ENCODE results near the gene LAMB1.
"Not testable (repeated sequence)": the region's sequence is repeated elsewhere in the genome, so short reads cannot be mapped to it uniquely, and the experiment has no call there.

Gene LAMB1

DNA sequence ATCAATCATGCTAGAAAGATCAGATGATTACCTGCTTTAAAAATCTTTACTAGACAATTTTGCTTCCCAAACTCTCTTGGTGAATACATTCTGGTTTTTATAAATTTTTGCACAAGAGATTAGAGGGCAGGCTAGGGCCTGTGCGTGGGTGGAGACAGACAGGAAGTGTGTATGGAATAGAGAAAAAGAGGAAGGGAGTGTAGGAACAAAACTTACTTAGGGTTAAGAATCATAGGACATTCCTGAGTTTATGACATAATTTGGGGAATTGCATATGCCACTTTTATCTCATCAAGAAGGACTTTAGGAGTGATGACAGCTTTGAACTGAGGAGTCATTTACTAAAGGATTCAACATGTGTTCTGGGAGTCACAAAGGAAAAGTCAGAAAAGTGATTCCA lies 31.3 kb downstream of the LAMB1 start:
- no peak for DNase-seq (ENCODE audit: low spot score)

DNA sequence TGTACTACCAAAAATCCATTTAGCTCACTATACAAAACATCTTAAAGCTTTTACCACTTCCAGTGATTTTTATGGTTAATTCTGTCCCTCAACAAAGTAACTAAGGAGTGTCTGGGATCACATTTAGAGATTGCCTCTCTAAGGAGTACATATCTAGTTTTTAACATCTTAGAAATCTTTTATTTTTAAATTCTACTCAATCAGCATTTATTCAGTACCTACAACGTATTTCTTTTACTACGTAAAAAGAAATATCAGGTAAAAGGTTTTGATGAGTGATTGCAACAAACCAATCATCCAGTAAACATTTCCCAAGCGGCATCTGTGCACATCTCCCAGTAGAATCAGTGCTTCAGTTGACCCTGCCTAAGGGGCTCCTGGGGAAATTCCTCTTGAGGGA lies 31.9 kb downstream of the LAMB1 start:
- no peak for DNase-seq (ENCODE audit: low spot score)

DNA sequence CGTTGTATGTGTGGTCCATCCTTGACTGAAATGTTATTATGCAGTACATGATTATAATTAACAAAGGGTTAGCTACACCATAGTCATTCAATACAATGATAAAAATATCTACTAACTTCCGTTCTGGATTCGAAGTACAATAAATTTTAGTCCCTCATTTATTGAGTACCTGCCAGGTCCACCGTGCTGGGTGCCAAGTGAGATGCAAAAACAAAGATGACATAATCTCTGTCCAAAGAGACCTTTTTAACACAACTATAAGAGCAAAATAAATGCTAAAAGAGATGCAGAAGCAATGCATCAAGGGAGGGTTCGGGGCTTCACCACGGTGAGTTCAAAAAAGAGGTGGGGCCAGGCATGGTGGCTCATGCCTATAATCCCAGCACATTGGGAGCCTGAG lies 33.1 kb downstream of the LAMB1 start:
- no peak for DNase-seq (ENCODE audit: low spot score)

DNA sequence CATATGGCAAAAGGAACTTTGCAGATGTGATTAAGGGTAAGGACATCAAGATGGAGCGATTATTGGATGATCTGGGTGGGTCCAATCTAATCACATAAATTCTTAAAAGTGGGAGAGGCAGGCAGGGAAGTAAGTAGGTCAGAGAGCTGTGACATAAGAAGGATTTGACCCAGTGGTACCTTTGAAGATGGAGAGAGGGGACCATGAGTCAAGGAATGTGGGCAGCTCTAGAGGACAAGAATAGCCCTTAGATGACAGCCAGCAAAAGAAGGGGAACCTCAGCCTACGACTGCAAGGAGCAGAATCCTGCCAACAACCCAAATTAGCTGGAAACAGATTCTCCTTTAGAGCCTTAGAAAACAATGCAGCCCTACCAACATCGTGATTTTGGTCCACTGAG lies 34.5 kb downstream of the LAMB1 start:
- no peak for DNase-seq (ENCODE audit: low spot score)

DNA sequence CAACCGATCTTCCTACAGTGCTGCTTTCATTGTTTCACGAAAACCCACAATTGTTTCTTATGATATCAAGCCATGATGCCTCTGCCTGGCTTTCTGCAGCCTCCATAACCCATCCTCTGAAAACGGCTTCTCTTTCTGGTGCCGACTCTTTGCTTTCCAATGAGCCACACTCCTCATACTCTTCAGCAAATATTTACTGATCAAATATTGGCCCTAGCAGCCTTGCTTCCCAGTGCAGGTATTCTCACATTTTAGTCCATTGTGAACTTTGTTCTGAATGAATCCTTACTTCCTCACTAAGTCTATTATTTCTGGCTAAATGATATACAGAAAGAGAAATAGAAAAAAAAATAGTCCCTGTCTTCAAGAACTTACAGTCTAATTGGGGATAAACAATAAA lies 35.5 kb downstream of the LAMB1 start:
- no peak for DNase-seq (ENCODE audit: low spot score)

DNA sequence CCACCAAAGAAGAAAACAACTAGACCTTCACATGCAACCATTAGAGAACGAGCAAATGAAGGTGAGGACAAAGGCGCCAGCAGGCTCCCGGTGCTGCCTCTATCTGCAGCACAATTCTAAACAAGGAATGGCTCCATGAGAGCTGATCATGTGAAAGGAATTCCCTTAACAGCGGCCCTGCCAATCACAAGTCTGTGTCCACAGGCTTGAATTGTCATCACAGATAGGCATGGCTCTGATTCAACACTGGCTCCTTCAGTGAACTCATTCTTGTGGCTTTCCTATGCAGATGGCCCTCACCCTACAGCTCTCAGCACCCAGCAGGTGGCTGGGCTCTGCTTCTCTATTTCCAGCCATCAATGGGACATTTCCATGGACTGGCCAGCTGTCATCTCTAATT lies 36.2 kb downstream of the LAMB1 start:
- no peak for DNase-seq (ENCODE audit: low spot score)

DNA sequence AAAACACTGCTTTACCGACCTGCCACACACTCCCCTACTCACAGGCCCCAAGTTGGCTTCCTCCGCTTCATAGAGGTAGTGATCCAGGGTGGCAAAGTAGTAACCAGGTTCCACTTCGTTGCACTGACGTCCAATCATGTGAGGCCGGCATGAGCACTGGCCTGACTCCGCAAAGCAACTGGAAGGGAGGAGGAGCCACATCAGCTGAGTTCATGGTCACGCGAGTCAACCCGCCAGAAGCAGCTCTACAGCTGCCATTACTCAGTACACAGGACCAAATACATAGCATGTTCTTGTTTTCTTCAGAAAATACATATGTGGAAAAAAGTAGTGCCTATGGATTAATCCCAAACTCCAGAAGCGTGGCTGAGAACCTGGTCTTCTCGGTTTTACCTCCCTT lies 38.5 kb downstream of the LAMB1 start:
- no peak for DNase-seq (ENCODE audit: low spot score)

DNA sequence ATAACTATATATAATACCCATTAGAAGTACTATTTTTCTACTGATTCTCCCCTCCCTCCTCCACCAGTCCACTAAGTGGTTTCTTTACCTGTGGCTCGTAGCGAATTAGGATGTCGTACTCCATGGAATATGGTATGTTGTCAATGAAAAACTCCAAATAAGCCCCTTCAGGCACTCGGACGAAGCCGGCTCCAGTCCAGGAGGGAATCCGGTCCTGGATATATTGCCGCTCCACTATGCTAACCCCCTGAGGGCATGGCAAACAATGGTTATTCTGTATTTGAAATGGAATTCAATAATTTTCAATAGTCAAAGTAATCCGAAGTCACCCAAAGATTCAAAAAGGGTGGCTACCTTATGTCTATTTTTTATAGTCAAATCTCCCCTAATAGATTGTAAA lies 40.1 kb downstream of the LAMB1 start:
- DNase-seq (ENCODE audit: low spot score), result no peak

DNA sequence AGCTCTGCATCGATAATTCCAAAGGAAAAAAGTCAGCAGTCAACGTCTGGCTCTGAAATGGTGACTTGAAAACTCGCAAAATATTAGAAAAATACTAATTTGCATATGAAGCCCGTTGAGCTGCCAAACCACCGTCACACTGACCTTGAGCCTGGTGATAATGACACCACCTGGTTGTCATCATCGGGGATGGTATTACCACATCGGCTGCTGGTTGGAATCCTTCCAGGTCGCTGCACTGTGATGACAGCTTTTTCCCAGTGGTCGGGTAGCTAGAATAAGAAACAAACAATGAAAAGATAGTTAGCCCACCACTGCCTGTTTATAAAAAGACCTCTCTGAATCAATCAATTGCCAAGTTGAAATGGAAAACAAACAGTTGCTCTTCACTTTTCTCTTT lies 41.6 kb downstream of the LAMB1 start:
- DNase-seq (ENCODE audit: low spot score), result no peak

DNA sequence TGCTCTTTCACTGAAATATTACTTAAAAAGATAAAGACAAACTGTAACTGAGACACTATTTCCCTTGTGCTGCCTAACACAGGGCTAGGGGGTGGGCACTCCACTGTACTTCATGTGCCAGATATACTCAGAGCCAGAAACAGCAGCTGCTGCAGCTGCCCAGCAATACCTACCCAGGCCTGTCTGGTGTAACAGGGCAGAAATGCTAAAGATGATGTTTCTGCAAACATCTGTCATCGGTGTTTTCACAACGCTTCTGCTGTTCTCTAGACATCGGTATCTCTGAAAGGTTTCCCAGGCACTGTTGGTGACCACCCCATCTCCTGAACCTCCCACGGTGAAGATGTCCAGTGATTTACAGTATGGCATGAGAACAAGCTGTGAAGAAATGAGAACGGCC lies 42.7 kb downstream of the LAMB1 start:
- no peak for DNase-seq (ENCODE audit: low spot score)

DNA sequence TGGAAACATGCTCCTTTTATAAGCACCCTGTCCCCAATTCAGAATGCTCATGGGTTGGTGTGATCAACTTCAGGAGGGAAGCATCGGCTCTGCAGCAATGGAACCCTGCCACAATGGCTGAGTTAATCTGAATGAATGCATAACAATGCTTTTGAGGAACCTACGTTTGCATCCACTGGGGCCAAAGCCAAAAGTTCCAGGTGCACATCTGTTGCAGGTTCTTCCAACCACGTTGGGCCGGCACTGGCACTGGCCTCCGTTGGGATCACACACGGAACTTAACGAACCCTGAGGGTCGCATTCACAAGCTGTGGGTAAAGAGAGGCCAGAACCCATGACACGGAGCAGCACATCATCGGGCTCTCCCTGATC lies 43.4 kb downstream of the LAMB1 start:
- no peak for DNase-seq (ENCODE audit: low spot score)

DNA sequence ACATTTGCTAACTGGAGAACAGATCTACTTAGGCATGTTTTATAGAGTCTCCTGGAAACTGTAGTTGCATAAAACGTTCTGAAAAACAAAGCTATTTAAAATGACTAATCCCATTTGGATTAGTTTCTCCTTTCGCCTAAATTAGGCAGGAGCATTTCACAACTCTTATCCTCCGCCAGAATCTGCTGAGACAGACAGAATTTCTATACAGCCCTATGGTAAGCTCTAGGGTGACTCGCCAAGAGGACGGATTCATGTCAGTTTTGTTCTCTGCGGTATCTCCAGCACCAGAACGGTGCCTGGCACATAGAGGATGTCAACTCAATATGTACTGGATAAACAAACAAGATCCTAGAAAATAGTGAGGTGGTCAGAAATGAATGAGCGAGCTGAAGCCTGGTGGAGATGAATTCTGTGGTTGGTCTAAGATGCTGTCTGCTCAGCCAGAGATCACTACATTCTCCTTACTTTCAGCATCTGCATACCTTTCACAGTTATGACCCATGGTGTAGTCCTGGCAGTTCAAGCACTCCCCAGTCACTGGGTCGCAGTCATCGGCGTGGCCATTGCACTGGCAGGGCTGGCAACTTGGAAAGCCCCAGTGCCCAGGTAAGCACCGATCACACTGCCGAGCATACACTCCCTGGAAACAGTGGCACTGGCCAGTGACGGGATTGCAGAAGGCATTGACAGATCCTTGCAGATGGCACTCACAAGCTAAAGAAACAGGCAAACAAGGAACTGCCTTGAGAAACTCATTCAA lies 44.0 kb downstream of the LAMB1 start:
- DNase-seq (ENCODE audit: low spot score), result no peak

DNA sequence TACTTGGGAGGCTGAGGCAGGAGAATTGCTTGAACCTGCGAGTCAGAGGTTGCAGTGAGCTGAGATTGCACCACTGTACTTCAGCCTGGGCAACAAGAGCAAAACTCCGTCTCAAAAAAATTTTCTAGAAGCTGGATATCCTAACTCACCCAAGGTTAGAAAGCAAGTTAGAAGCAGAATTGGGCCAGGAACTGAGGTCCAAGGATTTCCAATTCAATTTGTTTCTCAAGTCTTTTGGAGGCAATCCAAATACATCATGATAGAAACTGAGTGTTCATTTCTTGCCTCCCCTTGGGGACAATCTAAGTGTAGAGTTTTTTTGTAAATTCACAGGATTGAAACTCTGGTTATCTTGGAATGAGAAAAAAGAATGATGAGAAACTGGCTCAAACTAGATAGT lies 45.5 kb downstream of the LAMB1 start:
- no peak for DNase-seq (ENCODE audit: low spot score)

DNA sequence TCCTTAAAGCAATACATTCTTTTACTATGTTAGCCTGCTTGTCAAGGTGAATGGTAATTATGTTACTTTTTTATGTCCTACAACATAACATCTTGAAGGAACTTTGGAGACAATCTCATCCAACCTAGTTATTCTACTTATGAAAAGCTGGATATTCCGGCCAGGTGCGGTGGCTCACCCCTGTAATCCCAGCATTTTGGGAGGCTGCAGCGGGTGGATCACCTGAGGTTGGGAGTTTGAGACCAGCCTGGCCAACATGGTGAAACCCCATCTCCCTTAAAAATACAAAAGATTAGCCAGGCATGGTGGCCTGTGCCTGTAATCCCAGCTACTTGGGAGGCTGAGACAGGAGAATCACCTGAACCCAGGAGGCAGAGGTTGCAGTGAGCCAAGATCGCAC lies 46.0 kb downstream of the LAMB1 start:
- DNase-seq (ENCODE audit: low spot score), result not testable (repeated sequence)

DNA sequence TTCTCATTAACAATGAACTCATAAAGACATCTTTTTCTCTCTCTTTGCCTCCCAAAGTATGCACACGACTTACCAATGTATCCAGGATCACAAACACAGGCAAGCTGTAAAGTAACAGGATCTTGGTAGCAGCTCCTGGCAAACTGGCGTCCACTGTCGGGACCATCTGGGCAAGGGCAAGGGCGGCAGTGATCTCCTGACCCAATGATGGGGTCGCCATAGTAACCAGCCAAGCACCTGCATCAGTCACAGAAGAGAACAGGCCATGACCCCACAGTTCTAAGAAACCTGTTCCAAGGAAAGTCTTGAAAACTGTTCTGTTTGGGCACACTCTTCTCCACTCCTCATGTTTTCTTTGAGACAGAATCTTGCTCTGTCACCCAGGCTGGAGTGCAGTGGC lies 47.6 kb downstream of the LAMB1 start:
- no peak for DNase-seq (ENCODE audit: low spot score)

DNA sequence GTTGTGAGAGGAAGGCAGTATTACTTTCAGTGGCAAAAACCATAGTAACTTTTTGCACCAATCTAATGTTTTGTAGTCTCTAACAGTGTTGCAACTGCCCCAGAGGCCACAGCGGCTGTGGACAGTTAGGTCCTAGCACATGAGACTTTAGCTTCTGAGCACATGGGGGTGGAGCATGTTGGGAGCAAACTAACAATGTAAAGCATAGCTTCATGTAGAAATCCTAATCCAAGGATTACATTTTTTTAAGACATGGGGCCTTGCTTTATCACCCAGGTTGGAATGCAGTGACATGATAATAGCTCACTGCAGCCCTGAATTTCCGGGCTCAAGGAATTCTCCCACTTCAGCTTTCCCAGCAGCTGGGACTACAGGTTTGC lies 49.0 kb downstream of the LAMB1 start:
- DNase-seq (ENCODE audit: low spot score), result no peak

DNA sequence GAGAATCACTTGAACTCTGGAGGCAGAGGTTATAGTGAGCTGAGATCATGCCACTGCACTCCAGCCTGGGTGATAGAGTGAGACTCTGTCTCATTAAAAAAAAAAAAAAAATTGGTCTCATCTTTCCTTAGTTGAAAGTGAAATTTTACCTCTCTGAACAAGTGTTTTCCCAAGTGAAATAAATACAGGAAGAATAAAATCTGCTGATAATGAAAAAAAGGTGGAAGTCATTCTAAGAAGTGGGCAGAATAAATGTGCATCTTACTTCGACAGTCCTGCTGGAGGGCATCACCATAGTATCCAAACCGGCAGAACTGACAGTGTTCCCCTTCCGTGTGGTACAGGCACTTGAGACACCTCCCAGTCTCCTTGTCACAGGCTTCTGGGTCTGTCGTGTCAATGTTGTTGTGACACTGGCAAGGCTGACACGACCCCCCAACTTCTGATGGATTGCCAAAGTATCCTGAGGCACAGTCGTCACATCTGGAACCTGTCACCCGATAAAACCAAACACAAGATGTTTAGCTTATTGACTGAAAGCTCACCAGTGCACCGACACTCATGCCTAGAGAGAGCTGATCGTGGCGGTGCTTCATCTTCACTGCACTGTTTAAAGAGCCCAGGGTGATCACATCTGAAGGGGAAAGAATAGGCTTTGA lies 49.6 kb downstream of the LAMB1 start:
- DNase-seq (ENCODE audit: low spot score), result no peak

DNA sequence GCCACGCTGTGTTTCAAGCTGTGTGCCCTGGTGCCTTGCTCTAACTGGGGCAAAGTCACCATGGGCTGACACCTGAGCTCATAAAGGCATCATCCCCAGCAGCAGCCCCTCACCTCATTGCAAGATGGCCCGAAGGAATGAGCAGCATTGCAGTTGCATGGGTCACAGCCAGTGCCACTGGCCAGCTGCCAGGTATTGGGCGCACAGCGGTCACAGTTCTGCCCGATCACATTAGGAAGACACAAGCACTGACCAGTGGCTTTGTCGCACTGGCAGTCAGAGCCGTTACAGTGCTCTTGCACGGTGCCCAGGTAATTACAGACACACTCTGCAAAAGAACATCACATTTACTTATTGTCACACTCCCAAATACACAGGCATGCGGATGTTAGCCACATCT lies 51.1 kb downstream of the LAMB1 start:
- DNase-seq (ENCODE audit: low spot score), result no peak

DNA sequence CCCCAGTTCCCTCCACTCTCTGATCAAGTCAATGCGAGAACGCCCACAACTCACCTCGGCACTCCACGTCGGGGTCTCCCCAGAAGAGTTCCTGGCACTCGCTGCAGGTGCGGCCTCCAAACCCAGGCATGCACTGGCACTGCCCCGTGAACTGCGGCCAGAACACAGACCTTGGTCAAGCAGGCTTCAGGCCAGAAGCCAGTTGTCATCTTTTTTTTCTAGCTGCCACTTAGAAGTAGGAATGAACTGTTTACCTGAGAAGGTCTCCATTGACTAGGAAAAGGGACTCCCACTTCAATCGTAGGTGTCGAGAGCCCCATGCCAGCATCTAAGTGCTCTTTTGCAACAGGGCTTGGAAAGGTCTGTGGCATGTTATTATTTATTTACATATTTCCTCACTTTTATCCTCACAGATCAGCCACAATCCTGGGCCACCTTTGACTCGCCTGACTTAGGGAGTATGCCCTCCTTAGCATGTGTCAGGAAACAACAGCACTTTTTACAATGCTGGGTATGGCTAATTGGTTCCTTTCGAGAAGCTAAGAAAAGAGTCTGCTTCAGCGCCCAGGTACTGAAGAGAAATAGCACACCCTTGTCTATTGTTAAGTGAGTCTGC lies 51.7 kb downstream of the LAMB1 start:
- no peak for DNase-seq (ENCODE audit: low spot score)

DNA sequence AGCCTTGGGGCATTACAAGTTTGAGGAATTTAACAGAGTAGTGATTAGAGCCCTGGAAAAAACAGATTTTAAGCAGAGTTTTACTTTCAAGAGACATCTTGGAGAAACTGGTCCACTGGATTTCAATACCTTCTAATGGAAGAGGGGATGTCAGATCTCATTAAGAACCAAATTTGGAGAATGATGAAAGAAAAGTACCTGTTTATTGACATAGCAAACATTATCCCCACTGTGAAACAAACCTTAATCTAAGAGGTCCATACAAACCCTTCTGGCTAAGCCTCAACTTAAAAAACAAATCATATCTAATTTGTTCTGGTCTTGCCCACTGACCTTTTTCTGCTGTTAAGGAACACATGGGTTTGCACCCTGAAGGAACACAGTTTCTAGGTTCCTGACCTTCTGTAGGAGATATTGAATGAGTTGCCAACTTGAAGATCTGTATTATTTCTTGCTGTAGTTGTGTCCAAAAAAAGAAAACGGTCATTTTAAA lies 53.5 kb downstream of the LAMB1 start:
- no peak for DNase-seq (ENCODE audit: low spot score)

DNA sequence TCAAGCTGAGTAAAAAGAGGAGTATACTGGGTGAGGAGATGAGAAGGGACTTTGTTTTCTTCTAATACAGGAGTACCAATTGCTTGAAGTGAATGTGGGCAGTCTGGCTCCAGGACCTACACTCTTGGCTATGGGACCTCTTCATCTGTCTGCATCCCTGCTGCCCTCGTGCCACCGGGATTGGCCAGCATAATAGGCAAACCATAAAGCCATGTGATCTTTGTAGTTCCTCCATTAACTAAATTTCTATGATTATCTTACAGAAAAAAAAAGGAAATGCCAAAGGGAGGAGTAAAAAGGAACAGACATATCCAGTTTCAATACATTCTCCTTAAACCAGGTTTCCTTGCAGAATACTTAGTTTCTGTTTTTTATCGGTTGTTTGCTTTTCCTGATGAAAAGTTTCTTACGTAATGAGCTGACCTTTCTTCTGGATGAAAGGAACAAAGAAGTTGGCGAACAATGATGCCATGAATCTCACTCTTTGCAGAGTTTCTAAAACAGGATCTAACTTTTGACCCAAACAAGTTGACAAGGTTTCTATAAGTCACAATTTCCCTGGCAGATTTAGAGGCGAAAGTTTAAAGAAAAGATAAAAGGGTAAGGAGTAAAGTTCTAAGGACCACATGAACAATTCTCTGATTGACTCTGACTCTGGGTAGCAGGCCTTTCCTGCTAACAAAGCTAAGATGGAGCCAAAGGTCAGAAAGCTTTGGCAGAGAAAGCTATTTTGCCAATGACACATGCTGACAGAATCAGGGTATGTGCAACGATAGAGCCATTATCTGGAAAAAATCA lies 54.1 kb downstream of the LAMB1 start:
- DNase-seq (ENCODE audit: low spot score), result no peak

DNA sequence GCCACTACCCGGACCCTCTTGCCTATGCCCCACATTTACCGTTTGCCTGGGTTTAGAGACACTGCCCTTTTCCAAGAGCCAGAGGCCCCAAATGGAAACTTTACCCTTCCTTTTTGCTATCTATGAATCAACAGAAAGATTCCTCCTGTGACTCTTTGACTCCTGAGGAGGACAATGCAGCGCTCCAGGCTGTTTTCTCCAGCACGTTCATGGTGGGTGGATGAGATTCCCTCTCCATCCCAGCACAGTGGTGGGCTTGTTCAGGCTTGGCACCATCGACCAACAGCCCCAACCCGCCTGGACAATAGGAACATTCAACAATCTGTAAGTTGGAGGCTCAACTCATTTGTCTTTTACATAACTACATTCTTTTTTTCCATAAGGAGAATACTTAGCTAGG lies 56.1 kb downstream of the LAMB1 start:
- DNase-seq (ENCODE audit: low spot score), result no peak

DNA sequence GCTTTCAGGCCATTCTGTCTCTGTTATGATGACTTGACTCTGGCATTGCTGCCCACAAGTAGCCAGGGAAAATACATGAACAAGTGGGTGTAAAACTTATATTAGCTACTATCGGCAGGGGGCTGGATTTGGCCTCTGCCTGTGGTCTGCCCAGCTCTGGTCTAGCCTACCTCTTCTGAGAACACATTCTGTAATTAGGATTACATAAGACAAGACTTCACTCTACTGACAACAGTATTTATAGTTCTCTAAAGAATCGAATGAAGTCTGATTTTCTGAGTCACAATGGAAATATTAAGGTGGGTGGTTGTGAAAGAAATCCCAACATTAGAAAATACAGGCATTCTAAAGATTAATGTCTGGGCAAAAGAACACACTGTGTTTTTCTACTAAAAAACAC lies 56.5 kb downstream of the LAMB1 start:
- DNase-seq (ENCODE audit: low spot score), result no peak

All from CD4-positive, alpha-beta T cell treated with Interleukin-15 for 4 hours (primary cell).